GM18867 (cell line): ENCODE measurements around the gene SPACA5.
"Not testable (repeated sequence)": the region's sequence is repeated elsewhere in the genome, so short reads cannot be mapped to it uniquely, and the experiment has no call there.

Source experiments
- ATAC-seq: cut with Tn5 transposase; IDR thresholded peaks from one replicate; pipeline ENCODE4 v1.9.1; 2021; ENCODE audit warnings: mild to moderate bottlenecking, moderate library complexity; ENCODE audit not compliant: unreplicated experiment

SPACA5 gene

DNA sequence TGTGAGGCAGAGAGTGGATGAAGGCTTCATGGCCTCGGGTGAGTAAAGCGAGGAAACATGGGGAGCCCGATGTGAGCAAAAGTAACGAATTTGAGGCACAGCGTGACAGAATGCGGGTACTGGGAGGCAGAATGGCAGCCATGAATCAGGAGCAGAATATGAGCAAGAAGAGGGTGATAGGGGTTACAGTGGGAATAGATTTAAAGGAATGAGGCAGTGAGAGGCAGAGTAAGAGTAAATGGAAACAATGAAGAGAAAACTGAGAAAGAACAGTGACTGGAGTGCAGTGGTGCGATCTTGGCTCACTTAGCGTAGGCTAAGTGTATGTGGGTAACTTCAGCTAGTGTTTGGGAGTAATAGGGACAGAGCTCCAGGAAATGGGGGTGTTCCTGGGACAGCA lies at the start of gene SPACA5:
TSS of gene SPACA5 (plus strand) at position 301 of the 400 bp plus-strand sequence. CDS start 815 bp downstream, outside the sequence.
- not testable (repeated sequence) for ATAC-seq

DNA sequence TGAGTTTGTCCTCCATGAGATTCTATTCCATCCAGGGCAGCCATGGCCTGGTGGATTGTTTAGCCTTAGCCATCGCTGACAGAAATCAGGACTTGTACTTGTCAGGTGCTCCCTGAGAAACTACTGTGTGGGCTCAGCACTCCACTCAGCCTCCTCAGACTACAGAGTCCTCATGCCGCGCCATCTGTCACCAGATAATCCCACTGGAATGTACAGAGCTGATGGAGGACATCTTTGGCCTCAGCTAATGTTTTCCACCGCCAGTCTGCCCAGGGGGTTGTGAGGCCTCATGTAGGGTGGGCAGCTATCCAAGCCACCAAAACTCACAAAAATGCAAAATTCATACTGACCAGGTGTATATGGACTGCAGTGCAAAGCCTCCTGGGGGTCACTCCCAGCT lies 48.6 kb upstream of the SPACA5 start:
- ATAC-seq = not testable (repeated sequence)

DNA sequence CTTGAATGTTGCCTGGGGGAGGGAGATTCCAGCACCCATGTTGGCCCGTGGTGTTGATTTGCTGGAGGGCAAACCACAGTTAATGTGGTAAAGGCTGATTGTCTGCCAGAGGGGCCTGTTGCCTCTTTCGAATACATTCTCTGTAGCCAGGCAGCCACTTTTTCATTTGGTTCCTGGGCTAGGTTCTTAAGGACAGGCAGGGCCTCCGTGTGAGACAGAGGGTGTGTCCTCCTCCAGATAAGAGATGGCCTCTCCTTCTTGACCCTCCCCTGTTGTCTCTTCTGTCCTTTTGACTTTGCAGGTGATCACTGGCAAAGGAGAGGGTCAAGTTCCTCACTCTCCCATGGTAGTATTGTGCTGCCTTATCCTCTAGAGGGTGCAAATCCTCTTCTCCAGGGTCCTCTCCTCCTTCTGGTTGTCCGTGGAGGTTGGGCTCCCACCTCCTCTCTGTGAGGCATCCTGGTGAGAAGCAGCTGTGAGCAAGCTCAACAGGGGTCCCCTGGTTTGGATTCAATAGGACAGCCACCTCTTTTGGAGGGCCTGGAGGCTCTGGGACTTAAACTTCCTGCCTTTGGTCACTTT lies 47.9 kb upstream of the SPACA5 start:
- ATAC-seq = no peak

DNA sequence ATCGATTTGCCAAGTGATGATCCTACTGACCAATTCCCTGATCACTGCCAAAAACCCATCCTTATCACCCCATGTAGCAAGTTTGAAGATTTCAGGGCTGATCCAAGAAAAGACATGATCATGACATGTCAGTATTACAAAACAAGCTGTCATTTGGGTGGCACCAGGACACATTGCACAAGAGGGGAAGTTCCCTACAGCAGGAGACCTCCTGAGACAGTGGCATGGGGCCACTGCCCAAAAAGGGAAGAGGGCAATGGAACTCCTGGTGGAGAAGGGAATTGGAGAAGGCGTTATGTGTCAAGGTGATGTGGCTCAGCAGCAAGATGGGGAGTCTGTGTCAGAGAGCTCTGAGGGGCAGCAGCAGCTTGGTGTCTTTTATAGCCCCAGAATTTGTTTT lies 46.4 kb upstream of the SPACA5 start:
- no peak for ATAC-seq

DNA sequence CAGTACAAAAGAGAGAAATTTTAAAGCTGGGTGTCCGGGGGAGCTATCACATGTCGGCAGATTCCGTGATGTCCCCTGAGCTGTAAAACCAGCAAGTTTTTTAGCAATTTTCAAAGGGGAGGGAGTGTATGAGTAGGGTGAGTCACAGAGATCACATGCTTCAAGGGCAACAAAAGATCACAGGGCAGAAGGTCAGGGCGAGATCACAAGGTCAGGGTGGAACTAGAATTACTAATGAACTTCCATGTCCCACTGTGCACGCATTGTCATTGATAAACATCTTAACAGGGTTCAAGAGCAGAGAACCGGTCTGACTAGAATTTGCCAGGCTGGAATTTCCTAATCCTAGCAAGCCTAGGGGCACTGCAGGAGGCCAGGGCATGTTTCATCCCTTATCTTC lies 45.0 kb upstream of the SPACA5 start:
- ATAC-seq = not testable (repeated sequence)

DNA sequence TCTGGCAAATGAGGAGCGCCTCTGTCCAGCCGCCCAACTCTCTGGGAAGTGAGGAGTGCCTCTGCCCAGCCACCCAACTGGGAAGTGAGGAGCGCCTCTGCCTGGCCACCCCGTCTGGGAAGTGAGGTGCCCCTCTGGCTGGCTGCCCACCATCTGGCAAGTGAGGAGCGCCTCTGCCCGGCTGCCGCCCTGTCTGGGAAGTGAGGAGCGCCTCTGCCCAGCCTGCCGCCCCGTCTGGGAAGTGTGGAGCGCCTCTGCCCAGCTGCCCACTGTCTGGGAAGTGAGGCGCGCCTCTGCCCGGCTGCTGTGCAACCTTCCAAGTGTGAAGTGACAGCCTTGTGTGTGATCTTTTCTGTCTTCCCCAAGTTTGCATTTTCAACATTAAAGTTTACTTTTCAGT lies 41.3 kb upstream of the SPACA5 start:
- ATAC-seq = not testable (repeated sequence)

DNA sequence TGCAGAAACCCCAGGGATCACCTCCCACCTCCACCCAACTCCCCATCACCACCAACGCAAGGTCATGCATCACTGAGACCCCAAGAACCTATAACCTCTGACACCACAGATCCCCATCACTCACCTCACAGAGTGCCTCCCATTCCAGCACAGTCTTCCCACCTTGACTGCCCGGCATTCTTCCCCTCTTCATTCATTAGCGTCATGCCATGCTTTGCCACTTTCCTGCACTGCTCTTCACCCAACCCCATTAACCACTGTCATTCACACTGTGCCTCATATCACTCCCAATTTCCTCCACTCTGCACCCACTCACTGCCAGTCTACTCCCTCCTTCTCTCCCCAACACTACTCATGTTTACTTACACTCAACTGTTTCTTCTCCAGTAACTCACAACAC lies 33.6 kb upstream of the SPACA5 start:
- ATAC-seq = no peak

DNA sequence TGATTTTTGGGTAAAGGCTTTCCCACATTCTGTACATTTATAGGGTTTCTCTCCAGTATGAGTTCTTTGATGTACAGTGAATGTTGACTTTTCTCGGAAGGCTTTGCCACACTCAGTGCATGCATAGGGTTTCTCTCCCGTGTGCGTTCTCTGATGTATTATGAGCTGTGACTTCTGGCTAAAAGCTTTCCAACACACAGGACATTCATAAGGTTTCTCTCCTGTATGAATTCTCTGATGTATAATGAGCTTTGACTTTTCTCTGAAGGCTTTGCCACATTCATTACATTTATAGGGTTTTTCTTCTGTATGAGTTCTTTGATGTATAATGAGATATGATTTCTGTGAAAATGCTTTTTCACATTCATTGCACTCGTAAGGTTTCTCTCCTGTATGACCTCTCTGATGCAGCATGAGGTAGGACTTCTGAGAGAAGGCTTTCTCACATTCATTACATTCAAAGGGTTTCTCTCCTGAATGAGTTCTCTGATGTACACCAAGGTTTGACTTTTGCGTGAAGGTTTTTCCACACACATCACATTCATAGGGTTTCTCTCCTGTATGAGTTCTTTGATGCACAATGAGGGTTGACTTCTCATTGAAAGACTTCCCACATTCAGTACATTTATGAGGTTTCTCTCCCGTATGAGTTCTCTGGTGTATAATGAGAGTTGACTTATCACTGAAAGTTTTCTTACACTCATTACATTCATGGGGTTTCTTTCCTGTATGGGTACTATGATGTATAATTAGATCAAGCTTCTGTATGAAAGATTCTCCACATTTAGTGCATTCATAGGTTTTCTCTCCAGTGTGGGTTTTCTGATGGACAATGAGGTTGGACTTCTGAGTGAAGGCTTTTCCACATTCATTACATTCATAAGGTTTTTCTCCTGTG lies 30.3 kb upstream of the SPACA5 start:
- no peak for ATAC-seq

DNA sequence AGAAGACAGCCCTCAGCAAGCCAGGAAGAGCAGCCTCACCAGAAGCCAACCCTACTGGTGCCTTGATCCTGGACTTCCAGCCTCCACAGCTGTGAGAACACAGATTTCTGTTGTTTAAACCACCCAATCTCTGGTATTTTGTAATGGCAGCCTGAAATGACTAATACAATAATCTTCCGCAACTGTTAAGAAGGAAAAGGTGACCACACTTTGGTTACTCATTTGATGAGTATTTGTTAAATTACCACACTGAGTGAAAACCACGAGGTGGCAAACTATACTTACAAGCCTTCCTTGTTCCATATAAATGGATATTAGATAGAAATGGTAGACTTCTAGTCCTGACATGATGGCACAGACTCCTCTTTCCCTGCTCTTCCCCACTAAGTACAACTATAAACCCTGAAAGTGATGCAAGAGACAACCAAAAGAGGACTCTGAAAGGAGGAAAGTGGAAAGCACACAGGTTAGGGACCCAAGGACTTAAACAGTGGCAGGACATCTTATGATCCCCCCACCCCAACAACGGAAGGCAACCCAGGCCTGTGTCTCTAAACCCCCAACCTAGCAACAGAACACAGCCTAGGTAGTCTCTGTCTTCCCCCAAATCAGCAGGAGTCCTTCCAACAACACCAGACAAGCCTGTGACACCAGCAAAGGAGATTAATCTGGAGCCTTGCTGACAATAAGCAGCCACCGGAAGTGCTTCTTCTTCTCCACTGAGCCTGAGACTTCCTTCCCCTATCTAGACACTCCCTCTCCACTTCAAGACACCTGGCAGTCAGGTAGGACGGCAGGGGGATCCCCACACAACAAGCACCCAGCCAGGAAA lies 15.3 kb upstream of the SPACA5 start:
- no peak for ATAC-seq

DNA sequence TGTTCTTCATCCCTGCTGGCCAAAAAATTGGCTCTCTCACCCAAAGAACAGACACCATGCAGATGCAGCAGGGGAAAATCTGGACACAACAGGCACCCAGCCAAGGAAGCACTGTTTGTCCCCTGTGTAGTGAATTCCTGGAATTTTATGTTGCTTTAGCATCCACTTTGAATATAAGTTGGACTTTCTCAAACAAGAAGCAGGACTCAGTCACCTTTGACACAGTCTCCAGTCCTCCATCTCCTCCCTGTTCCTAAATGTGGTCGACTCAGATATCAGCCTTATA lies 14.8 kb upstream of the SPACA5 start:
- ATAC-seq = no peak

DNA sequence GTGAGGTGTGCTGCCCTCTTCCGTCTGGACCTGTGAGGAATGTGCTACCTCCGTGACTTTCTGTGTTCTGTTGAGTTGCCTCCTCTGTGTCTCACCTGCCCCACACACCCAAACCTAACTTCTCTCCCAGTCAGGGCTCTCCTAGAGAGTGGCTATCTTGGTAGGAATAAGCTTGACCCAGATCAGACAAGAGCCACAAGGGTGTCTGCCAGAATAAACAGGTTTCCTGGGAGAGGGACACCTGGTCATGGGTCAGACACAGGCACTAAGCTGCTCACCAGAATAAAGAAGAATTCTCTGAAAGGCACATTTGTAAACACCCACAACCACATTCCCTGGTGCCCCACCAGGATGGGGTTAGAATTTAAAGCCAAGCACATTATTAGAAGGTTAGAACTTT lies 14.1 kb upstream of the SPACA5 start:
- ATAC-seq = no peak

DNA sequence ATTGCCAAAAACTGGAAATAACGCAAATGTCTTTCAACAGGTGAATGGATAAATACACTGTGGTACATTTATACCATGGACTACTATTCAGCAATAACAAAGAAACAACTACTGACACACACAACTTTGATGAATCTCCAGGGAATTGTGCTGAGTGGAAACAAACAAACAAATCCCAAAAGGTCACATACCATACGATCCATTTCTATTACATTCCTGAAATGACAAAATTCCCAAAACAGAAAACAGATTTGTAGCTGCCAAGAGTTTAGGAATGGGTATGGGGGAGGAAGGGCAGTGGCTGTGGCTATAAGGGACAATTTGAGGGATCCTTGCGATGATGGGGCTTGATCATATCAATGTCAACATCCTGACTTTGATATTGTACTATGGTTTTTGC lies 5.5 kb upstream of the SPACA5 start:
- no peak for ATAC-seq

DNA sequence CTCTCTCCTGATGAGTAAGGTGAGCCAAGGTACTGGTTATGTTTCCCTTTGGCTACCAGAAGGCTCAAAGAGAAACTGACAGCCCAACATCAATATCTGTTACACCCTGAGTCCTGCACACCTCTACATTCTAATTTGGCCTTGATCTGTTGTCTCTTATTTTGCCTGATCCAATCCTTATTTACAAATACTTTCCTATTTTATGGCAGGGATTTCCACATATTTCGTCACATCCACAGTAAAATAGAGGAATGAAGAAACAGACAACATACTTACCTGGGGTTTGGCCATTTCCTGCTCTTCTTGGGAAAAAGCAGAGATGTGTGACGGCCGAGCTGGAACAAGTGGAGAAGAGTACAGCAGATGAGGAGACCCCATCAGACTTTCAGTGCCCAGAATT lies 4.5 kb upstream of the SPACA5 start:
- ATAC-seq = no peak

DNA sequence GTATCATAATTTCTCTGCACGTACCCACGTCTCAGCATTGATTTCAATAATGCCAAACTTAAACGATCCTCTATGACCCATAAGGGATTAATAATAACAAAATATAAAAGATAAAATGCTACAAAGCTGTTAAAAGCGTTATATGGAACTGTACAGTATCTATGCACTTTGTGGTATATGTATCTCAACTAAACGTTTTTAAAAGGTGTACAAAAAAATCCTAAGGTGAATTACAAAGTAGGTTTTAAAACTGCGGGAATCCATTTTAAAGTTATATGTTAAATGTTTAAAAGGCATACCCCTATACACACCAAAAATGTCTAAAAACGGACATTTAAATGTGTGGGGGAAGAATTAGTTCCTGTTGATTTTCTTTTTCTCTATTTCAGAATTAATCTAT lies 3.9 kb upstream of the SPACA5 start:
- ATAC-seq = no peak

DNA sequence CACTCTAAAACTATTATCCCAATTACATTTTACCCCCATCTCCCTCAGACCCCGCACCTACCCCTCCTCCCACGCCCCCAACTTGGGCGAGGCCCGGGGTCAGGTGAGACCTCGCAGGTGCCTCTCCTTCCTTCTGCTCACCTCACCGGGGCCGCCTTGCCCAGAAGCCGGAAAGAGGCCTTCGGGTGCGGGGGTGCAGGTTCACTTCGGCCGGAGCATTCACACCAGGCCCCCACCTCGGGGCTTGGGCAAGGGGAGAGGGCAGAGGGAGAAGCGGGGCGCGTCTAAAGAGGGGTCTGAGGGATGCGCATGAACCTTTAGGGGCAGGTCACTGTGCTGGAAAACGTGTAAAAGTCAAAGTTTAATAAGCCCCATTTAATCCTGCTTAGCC lies 3.4 kb upstream of the SPACA5 start:
- ATAC-seq = peak; percentile 28

DNA sequence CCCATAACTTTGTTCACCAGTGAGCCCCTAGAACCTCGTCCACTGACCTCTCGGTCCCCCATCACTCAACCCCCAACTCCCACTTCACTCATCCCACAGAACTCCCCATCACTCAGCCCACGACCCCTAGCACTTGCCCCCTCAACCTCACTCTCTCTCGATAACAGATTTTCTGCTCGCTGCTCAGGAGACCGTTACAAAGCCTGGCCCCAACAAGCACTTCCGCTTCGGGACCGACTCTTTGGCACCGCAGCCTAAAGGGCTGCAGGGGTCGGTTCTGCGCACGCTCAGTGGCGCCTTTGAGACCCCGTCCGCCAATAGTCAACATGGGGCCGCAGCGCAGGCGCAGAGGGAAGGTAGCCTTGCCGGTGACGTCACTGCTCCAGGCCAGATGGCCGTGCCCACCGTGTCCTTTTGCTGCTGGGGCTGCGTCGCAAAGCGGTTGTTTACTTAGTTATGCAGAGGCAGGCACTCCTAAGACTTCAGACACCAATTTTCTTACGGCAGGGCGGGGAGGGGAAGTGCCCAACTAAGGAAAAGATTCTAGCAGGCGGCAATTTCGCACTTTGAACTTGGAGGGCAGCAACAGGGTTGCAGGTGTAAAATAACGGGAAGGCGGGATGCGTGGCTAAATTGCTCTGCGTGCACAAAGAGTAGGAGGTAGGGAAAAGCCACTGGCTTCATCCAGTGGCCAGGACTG lies 2.9 kb upstream of the SPACA5 start, which contains the start of gene ZNF182:
TSS of gene ZNF182 (minus strand) at position 232 of the 700 bp plus-strand sequence. CDS start 1,380 bp downstream, outside the sequence.
- peak; percentile 91 for ATAC-seq

DNA sequence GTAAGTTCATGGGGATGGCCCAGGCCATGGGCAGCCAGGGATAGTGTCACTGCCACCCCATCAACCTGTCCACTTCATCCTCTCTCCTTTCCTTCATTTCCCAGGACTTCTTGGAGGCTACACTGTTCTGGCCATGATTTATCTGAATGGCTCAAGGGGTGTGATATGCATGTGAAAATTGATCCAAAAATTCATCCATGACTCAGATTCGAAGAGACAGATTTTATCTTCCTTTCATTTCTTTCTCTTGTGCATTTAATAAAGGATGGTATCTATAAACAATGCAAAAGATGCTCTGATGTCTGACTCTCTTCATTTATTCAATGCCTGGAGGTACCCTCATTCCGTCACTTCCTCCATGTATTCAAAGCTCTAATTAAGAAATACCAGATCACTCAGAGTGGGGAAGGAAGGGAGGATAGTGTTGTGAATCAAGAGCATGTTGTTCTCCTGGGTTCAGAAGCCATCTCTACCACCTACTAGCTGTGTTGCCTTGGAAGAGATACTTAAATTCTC lies 2.7 kb downstream of the SPACA5 start:
- ATAC-seq = not testable (repeated sequence)

DNA sequence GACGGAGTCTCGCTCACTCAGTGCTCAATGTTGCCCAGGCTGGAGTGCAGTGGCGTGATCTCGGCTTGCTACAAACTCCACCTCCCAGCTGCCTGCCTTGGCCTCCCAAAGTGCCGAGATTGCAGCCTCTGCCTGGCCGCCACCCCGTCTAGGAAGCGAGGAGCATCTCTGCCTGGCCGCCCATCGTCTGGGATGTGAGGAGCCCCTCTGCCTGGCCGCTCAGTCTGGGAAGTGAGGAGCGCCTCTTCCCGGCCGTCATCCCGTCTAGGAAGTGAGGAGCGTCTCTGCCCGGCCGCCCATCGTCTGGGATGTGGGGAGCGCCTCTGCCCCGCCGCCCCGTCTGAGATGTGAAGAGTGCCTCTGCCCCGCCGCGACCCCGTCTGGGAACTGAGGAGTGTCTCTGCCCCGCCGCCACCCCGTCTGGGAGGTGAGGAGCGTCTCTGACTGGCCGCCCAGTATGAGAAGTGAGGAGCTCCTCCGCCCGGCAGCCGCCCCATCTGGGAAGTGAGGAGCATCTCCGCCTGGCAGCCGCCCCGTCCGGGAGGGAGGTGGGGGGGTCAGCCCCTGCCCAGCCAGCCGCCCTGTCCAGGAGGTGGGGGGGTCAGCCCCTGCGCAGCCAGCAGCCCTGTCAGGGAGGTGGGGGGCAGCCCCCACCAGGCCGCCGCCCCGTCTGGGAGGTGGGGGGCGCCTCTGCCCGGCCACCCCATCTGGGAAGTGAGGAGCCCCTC lies 10.0 kb downstream of the SPACA5 start:
- ATAC-seq = not testable (repeated sequence)

DNA sequence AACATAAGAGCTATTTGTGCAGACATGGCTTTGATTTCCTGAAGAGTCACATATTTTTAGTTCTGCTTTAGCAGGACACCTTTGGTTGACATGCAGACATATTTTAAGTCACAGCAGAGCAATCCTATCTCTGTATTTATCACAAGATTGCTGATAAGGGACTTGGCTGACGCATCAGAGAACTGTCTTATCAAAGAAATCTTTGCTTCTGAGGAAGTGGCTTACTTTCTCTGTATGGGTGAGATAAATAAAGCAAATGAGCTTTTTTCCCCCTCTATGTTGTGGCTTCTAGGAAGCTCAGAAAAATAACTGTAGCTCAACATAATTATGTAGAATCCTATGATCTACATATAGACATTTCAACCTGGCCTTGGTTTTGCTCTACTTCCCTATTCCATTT lies 13.1 kb downstream of the SPACA5 start:
- not testable (repeated sequence) for ATAC-seq

DNA sequence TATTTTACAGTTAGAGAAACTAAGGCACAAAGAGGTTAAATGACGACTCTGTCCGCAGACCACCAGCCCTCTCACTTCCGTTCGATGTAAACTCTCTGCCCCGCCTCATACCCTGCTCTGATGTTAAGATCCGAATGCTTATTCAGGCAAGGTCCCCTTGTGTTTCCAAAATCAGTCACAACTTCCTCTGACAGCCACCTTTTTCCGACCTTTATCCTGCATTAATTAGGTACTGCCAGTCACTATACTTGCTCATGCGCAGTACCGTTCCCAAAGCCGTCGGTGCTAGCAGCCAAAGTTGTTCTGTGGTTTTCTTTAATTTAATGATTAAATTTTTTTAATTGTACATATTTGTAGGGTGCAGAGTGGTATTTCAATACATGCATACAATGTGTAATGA lies 13.7 kb downstream of the SPACA5 start:
- ATAC-seq = not testable (repeated sequence)
